Measurements from ENCODE around the gene GPATCH2L.

DNA sequence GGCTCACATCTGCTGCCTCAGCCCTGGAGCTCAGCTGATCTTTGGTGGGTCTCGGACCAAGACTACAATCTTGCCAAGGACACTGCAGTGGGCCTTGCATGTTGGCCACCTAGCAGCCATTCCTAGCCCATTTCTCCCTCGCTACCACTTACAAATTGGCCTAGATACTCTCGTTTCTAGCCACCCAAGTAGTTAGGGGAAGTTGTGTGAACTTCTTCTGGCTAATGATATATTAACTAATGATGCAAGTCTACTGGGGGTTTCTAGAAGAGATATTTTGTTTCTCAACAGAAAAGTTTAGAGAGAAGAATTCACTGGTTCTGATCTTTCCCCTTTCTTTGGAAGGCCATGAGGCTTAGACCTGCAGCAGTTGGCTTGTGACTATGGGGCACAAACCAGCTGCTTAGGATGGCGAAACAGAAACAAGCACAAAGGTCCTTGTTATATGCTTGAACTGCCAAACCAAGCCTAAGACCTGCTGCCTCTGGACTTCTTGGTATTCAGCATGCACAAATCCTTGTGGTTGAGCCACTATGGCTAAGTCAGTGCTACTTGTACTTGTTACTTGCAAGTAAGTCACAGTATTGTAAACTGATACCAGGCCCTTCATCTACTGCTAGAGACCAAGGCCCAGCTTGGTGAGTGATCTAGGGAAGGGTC lies 30.5 kb upstream of the GPATCH2L start:
- TF ChIP-seq, protein P1, sequence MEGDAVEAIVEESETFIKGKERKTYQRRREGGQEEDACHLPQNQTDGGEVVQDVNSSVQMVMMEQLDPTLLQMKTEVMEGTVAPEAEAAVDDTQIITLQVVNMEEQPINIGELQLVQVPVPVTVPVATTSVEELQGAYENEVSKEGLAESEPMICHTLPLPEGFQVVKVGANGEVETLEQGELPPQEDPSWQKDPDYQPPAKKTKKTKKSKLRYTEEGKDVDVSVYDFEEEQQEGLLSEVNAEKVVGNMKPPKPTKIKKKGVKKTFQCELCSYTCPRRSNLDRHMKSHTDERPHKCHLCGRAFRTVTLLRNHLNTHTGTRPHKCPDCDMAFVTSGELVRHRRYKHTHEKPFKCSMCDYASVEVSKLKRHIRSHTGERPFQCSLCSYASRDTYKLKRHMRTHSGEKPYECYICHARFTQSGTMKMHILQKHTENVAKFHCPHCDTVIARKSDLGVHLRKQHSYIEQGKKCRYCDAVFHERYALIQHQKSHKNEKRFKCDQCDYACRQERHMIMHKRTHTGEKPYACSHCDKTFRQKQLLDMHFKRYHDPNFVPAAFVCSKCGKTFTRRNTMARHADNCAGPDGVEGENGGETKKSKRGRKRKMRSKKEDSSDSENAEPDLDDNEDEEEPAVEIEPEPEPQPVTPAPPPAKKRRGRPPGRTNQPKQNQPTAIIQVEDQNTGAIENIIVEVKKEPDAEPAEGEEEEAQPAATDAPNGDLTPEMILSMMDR (conservative IDR thresholded peaks at IDR 0.05 in 1 of 2, IDR thresholded peaks at IDR 0.05 in 1 of 2; ENCODE audit: low read depth in 1 of 2, low read length in 2 of 2): no peak
- TF ChIP-seq EZH2 (IDR thresholded peaks at IDR 0.05; ENCODE audit: low read length, missing control alignments): no peak
